Ammon's horn (tissue), 1 donor: ENCODE data around the gene ICOS.

Source experiments
- DNase-seq: peaks from one replicate; pipeline ENCODE4 v3.0.0-alpha.2; 2016; ENCODE audit warnings: low spot score

ICOS gene

DNA sequence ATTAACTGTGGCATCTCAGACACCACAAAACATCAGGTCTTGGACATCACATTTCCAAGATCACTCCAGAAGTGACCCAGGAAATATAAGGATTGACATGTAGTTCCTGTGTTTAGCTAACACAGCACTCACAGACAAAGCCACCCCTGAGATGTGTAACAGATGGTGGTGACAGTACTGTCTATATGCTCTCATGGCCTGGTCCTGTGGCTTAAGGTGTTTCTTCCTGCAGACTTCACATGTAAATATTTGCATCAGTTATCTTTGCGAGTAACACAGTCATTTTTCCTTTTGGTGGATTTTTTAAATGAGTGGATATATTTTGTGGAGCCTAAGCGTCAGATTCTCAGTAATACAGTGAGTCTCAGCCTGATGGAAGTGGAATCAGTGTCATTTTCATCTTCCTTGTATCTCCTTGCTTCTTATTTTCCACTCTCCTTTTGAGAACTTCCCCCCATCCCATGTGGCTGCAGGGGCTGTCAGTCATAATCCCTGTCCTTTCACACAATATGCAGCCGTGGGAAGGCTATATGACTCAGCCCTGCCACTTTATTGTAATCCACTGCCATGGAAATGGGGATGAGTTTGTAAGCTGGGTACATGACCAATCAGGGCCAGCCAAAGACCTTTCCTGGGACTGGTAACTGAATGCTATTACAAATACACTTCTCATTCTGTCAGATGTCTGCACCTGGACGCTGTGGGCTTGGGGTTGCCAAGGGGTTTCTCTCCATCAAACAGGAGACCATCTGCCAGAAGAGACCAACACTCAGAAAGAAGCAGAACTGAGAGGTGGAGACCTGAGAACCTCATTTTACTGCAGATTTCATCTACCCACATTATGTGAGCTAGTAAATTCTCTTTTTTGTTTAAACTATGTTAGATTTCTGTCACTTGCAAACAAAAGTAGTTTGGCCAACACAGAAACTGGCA, 74.3 kb downstream of the ICOS start:
- DNase-seq: peak; percentile 13
